Glomerular endothelial cell (primary cell): Measurements from ENCODE around the gene C8A. TPM values are rescaled to one million over a fixed set of nuclear protein-coding genes. Genes with fewer than 3 reads are reported as not detected.

Experiments
- DNase-seq: peaks from one replicate; pipeline ENCODE4 v3.0.0-alpha.2; 2011; ENCODE audit warnings: low read depth, low spot score; ENCODE audit errors: extremely low read depth
- total RNA-seq: library from RNA; depleted of rRNA; stranded (reverse); fragments of >200 nt; gene quantifications from 2 replicates; pipeline ENCODE4 v1.2.3, GENCODE V29; 2015

The C8A gene
- total RNA-seq, 1 donor from 2014 or later = not detected

DNA sequence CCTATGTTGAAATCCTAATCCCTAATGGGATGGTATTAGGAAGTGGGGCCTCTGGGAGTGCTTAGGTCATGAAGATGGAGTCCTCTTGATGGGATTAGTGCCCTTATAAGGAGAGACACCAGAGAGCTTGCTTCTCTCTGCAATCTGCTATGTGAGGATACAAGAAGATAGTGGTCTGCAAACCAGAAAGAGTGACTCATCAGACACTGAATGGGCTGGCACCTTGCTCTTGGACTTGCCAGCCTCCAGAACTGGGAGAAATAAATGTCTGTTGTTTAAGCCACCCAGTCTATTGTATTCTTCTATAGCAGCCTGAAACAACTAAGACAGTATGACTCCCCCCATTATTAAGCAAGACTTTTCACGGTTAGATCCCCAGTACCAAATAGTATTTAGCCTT lies 67.9 kb downstream of the C8A start:
- DNase-seq = no peak

DNA sequence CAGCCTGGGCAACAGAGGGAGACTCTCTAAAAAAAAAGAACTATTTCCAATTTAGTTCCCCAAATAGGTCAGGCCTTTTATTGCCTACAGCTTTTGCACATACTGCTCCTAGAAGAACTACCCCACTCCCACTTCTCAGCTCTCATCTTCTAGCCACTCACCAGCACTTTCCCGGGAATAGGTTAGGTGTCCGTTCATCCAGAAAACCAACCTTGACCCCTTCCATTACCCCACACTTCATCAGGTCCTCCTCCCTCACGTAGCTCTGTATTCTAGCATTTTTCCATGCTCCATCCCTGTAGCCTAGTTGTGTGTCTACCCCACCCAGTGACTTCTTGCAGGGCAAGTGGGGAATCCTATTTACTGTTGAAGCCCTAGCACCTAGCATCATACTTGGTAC lies 68.6 kb downstream of the C8A start:
- no peak for DNase-seq

DNA sequence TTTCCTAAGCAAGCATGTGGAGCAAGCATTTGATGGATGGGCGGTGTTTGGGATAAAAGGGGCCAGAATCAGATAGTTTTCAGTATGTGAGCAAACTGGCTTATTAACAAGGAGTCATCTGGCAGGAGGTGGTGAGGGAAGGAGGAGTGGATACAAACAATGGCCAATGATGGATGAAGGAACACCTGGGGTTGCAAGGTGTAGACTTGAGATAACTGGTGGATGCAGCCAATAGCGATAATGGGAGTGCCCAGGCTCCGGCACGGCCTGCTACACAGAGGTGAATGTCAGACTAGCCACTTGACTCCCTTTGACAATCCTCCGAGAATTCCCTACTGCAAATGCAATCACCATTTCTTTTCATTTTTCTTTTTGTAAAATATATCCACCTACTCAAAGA lies 69.5 kb downstream of the C8A start:
- no peak for DNase-seq

DNA sequence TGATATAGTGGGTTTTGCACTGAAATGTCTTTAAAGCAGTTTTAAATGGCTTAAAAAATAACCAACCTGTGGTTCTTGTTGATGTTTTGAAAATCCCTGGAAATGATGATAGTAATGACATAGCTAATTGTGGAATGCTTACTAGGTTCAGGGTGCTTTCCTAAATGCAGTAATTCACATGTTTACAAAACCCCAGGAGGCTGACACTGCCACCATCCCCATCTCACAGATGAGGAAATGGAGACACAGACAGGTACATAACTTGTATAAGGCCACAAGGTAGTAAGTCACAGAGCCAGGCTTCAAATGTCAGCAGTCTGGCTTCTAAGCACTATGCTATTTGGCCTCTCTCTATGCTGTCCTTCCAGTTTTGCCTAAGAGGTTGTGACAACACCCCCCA lies 70.6 kb downstream of the C8A start:
- DNase-seq = no peak

DNA sequence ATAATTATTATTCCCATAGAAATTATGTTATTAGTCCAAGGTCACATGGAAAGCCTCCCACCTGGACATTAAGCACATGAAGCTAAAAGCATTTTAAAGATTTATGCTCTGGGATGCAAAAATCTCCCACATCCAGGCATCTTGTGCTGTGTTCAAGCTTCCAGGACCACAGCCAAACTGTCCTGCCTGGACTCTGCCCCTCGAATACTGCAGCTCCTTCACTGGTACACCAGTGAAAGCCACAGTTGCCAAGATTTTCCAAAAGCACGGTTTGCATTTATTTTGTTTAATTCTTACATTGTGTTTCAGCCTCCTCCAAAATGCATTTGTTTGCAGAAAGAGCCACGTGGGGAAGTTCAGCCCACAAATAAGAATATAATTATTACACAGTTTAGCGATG lies 72.6 kb downstream of the C8A start:
- DNase-seq = no peak

DNA sequence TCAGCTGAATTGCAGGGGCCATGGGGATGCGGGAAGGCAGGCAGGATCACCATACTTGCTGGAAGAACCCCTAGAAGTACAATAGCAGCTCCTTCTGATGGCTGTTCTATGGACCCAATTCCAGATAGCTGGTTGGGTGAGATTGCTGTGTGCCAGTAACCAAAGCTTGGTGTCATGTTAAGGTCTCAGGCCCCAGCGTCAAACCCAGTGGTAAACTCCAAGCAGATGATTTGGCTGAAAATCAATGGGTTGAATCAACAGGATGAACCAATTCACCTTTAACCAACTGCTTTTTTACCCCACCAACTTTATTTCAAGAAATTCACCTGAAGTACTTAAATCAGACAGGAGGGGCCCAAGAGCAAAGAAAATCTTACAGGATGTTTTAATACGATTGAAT lies 73.4 kb downstream of the C8A start:
- DNase-seq = no peak

DNA sequence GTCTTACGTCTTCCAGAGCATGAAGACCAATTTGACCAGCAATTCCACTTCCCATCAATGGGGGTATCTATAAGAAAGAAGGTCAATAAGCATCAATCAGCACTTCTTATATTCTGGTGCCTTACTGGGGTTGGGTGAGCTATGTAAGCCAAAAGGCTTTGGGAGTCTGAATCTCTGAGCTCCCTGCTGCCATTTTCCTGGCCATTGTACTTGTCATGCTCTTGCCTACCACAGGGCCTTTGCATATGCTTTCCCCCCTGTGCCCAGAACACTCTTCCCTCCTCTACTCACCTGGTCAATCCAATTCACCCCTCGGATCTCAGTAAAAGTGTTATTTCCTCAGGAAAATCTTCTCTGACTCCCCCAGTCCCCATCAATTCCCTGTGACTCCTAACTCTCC lies 74.9 kb downstream of the C8A start:
- no peak for DNase-seq

DNA sequence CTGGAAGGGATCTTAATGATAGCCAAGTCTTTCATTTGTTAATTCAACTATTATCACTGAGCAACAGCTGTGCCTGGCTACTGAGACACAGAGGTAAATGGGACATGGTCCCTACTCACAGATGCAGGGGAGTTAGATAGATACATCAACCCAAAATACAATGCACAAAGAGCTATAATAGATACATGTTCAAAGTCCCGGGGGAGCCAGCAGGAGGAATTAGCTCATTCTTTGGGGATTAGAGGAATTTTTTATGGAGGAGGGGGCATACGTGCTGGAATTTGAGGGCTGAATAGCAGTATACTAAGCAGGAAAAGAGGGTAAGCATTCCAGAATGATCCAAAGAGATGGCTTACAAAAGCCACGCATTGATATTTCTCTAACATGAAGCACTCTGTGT lies 76.6 kb downstream of the C8A start:
- no peak for DNase-seq

DNA sequence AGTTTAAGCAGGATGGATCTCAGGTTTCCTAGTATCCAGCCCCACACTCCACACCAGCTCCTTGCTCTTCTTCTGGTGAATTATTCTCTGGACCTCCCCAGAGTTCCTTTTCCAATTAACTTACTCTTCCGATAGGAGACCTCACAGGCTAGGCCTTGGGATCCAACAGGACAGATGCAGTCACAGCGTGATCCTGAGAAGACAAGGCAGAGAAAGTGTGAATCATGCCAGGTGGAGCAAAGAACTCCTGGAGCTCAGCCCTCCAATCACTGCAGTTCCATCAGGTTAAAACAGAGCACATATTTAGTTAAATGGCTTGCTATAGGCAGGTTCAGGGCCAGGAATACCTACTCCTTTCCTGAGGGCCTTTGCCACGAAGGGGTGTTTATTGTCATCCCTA lies 77.1 kb downstream of the C8A start:
- no peak for DNase-seq

DNA sequence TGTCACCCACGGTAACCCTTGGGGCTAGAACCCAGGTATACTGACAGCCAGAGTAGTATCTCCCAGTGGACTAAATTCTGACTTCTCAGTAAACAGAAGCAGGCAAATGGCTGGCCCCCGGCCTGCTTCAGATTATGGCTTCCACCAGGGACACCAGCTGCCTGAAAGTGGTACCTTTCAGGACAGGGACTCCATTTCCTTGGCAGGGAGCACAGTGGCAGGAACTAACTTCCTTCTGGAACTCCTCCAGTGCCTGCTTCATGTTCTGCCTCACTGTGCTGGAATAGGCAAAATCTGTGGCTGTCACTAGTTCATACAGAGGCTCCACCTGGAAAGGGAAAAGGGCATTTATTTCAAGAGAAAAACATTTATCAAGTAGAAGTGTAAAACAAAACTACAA lies 78.6 kb downstream of the C8A start:
- no peak for DNase-seq

DNA sequence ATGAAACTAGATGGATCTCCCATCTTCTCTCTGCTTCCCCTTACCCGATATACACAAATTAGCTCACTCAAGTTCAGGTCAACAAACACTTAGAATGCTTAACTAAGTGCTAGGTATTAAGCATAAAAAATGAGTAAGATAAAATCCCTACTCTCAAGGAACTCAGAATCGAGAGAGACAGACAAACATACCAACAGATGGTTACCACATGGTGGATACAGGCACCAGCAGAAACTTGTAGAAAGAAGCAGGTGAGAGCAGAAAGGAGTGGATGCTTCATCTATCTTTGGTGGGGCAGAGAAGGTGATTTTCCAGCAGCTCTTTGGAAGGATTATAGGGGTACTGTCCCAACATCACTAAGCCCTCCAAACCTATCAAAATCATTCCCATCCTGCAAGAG lies 79.0 kb downstream of the C8A start:
- DNase-seq = no peak

DNA sequence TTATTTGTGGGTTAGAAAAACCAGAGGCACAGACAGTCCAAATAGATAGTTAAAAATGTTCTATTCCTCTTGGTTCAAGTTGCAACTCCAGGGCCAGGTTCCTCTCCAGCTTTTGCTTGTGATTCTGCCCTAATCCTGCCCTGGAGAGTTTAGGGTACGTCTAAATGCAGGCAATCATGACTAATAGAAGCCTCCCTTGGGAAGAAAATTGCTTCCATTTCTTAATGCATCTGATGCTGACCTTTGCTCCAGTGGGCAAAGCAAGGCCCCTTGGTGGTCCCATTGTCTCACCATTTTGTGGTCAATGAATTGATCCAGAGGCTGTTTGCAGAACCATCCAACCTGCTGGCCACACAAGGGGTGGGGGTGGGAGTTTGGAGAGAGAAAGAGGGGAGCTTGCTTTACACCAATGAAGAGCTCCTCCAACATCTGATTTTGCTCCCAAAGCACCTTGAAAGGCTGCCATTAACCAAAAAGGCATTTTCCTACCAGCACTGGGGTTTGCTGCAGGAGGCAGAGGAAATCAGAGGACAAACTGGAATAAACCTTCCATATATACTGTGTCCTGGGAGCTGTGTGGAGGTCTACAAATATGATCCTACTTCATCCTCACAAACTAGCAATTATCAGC lies 79.9 kb downstream of the C8A start:
- DNase-seq = no peak

DNA sequence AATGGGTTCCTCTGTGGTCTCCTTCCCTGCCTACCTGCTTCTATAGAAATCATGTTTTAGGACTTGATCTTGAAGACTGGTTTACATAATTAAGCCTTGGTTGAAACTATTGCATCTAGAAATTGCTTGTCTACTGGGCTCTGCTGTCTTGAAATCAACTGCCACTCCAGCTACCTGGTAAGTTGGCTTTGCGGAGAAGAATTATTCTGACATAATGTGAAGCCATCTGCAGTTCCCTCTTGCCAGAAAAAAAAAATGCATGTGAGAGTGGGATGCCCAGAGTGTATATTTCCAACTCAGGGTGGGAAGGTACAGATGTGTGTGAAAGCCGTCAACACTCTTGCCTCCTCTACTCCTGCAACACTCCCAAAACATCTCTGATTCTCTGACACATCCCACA lies 84.0 kb downstream of the C8A start:
- no peak for DNase-seq

DNA sequence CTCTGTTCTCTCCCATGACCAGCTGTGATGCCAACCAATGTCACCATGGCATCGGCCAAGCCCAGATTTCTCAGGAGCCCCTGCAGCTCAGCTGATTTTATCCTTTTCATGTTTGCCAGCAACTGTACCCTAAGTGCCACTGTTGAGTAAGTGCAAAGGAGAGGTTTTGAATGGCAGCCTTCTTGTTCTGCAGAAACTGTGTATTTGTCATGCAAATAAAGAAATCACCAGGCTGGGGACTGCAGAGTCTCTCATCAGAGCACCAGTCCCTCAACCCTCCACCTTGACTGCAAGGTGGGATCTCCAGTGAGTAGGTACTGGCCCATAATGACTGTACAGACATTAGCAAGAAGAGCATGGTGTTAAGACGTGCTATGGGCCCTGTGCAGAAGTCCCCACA lies 84.6 kb downstream of the C8A start:
- DNase-seq = no peak

DNA sequence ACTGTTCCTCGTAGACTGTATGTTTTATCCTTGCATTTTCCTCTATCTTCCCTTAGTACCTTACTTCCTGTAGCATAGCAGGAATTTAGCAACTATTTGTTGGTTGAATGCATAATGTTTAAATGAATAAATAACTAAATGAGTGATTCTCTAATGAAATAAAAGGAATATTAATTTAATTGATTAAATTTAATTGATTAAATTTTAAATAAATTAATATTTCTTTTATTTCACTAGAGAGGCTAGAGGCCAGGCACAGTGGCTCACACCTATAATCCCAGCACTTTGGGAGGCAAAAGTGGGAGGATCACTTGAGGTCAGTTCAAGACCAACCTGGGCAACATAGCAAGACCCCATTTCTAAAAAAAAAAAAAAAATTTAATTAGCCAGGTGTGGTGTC lies 85.4 kb downstream of the C8A start:
- DNase-seq = no peak

DNA sequence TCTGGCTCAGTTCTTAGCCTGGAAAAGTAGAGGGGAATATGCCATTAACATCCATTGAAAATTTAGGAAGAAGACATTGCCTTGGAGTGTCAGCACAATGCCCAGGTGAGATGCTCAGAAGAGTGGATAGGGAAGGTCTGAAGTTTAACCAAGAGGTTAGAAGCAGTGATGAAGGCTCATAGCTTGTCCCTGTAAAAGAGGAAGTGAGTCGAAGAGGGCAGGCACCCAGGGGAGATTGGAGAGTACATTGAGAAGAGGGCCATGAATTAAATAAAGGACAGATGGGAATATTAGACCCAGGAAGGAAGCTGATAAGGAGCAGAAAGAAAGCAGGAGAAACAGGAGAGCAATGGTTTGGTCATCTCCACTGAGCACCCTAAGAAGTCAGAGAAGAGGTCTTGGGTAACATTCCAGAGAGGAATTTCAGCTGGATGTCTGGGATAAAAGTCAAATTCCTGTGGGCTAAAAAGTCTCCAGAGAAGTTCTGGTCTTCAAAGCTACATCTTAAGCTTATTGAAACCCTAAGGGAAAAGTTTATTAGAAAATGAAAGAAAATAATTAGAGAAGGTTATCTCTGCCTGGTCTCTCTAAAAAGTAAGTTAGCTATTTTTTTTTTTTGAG lies 93.9 kb downstream of the C8A start:
- no peak for DNase-seq

DNA sequence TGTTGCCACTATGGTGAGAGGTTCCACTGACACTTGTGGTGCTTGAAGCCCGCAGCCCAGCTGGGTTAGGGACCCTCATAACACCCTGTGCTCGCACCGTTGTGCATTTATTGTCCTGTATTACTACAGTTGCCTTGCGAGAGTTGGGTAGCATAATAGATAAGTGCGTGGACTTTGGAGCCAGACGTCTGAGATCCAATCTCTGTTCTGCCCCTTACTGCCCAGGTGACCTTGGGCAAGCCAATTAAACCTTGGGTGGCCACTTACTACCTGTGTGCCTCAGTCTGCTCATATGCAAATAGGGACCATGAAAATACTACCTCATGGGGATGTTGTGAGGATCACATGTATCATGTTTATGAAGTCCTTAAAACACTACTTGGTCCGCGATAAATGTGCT lies 97.9 kb downstream of the C8A start:
- no peak for DNase-seq

DNA sequence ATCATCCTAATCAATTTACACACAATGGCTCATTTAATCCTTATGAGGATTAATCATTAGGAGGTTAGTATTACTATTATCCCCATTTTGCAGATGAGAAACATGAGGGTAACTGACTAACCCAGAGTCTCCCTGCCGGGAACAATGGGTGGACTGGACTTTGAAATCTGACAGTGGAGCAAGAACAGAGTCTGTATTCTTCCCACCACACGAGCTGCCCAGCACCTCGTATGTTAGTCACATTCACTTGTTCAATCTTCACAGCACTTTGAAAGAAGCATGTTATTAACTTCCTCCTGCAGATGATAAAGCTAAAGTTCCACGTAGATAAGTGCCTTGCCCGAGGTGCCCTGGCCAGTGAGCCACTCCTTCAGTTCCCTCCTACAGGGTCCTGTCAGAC lies 98.8 kb downstream of the C8A start:
- DNase-seq = no peak

DNA sequence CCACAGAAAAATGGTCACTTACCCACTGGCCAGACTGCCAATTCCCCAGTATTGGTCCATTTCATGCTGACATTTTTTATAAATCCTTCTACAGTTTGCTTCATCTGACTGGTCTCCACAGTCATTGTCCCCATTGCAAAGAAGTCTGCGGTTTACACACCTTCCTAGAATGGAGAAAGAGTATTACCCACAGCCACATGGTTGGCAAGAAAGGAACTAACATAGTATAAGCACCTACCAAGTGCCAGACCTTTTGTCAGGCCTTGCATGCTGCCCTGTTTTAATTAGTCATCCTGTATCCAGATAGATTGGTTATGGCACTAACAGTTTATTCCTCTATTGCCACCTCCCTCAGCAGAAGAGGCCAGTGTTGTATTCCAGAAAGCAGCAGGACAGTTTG lies 100.1 kb downstream of the C8A start:
- no peak for DNase-seq

DNA sequence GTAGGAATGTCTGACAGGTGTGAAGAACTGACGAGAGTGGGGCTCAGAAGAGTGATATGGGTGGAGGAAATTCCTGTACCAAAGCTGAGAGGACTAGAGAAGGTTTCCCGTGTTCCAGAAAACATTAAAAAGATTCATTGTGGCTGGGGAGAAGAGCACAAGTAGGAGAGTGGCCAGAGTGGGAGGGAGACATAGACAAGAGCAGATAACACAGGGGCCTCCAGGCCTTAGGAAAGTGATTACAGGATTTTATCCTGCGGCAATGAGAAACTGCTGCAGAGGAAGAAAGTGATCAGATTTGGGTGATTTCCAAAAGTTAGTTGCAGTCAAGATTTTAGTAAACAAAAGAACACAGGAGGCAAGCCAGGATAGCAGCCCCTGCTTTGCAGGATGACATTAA lies 103.3 kb downstream of the C8A start:
- DNase-seq = no peak

DNA sequence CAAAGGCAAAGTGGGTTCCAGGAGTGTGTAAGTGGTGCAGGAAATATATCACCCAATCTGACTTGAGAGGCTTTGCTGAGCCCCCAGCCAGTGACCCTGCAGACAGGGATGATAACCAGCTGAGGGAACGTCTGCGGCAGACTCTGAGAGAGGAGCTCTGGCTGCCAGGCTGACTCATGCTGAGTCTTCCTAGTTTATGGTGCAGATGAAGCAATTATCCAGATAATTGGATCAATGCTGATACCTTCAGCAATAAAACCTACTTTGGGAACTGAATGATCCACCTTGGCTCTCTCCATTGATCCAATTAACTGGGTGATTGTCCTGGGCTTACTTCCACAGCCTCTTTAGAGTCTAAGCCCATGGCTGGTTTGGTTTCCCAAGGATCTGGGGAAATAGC lies 103.9 kb downstream of the C8A start:
- no peak for DNase-seq

DNA sequence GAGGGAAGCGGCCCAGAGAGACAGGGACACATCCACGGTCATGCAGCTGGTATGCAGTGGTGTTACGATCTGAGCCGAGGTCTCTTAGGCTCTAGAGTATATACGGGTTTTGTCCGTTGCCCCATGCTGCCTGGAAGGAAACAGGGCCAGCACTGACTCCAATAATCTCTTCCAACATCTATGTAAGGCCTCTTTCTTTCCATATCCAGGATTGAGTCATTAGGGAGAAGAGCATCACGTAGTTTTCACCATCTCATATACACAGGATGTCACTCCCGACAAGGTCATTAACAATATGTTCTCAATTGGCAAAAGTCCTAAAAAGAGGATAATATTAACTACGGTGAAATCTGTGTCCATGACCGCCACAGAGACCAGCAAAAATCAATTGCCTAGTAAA lies 106.8 kb downstream of the C8A start:
- DNase-seq = no peak

DNA sequence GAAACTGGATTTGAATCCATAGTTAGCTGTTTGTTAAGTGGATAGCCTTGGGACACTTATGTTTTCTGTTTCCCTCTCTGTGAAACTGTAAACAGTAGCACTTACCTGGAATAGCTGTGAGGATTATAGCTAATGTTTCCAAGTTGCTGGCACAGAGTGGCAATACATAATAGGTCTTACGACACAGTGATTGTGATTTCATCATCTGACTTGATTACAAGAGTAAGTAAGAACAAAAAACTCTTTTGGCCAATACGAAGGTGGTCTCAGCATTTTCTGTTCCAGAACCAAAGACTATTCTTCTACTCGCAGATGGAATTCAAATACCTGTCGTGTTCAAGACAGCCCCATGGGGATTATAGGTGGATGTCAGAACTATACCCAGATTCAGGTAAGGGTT lies 109.1 kb downstream of the C8A start:
- no peak for DNase-seq
